IMR-90 (cell line): ENCODE results near the gene PELI1. TPM values are rescaled to one million over a fixed set of nuclear protein-coding genes. Genes with fewer than 3 reads are reported as not detected.

ENCODE experiments used
- ATAC-seq: fragments of 200-7000 bp; cut with Tn5 transposase; 2 replicates; pipeline ENCODE4 v1.9.1; 2020; ENCODE audit warnings: low read depth, mild to moderate bottlenecking, moderate library complexity
- BruUV-seq: library from RNA; stranded (reverse); fragments of 400-500 nt; replicated peaks from 2 replicates; lab custom pipeline; 2021; lab: Mats Ljungman, UMichigan
- CTCF ChIA-PET: fragments of 300-600 bp; formaldehyde crosslinking; extraction: SDS; loops from one replicate; lab custom pipeline; 2021; ENCODE audit warnings: antibody characterized with exemption; lab: Yijun Ruan, JAX
- POLR2A ChIA-PET: fragments of 300-600 bp; sonication (Branson Sonifier 250); formaldehyde crosslinking; loops from one replicate; lab custom pipeline; 2022; ENCODE audit warnings: antibody characterized with exemption; ENCODE audit not compliant: unreplicated experiment; lab: Charles Lee
- DNase-seq: peaks from one replicate; pipeline ENCODE4 v3.0.0; 2013
- H2AFZ ChIP-seq: replicated peaks from 2 replicates; pipeline ENCODE3; 2013; ENCODE audit warnings: low read length, mild to moderate bottlenecking; ENCODE audit not compliant: poor library complexity
- H2AK5ac ChIP-seq: 2 replicates; pipeline ENCODE4 v1.6.1; 2013; ENCODE audit warnings: low read depth, low read length, inconsistent platforms
- H2AK9ac ChIP-seq: replicated peaks from 2 replicates; pipeline ENCODE3; 2013; ENCODE audit warnings: mild to moderate bottlenecking, low read depth, low read length, moderate library complexity; ENCODE audit not compliant: poor library complexity
- H2BK120ac ChIP-seq: 2 replicates; pipeline ENCODE4 v1.6.1; 2013; ENCODE audit warnings: low read depth, low read length, inconsistent platforms
- H2BK15ac ChIP-seq: 3 replicates; pipeline ENCODE4 v1.6.1; 2013; ENCODE audit warnings: low read depth, low read length, inconsistent platforms
- H2BK20ac ChIP-seq: 2 replicates; pipeline ENCODE4 v1.6.1; 2013; ENCODE audit warnings: low read depth, mild to moderate bottlenecking, inconsistent platforms, low read length, moderate library complexity
- H2BK5ac ChIP-seq: 2 replicates; pipeline ENCODE4 v1.6.1; 2013; ENCODE audit warnings: mild to moderate bottlenecking, low read depth, low read length, inconsistent platforms; ENCODE audit not compliant: poor library complexity, severe bottlenecking
- H3K14ac ChIP-seq: replicated peaks from 2 replicates; pipeline ENCODE4 v1.6.1; 2013; ENCODE audit warnings: low read depth, low read length, inconsistent platforms
- H3K18ac ChIP-seq: 2 replicates; pipeline ENCODE4 v1.6.1; 2013; ENCODE audit warnings: low read depth, low read length, control low read depth
- H3K23ac ChIP-seq: 2 replicates; pipeline ENCODE4 v1.6.1; 2013; ENCODE audit warnings: low read depth, low read length, inconsistent platforms
- H3K27ac ChIP-seq: 2 replicates; pipeline ENCODE4 v1.5.1; 2013; ENCODE audit warnings: mild to moderate bottlenecking, control low read depth, low read length; ENCODE audit not compliant: insufficient read depth
- H3K27me3 ChIP-seq: 2 replicates; pipeline ENCODE4 v1.6.1; 2013; ENCODE audit warnings: low read length; ENCODE audit not compliant: control insufficient read depth, insufficient read depth
- H3K36me3 ChIP-seq: 2 replicates; pipeline ENCODE4 v1.6.1; 2013; ENCODE audit warnings: low read length, mixed read lengths; ENCODE audit not compliant: control insufficient read depth, insufficient read depth
- H3K4ac ChIP-seq: 2 replicates; pipeline ENCODE4 v1.6.1; 2013; ENCODE audit warnings: low read depth, low read length, inconsistent platforms
- H3K4me1 ChIP-seq: 2 replicates; pipeline ENCODE4 v1.6.1; 2013; ENCODE audit warnings: low read length, mixed read lengths; ENCODE audit not compliant: control insufficient read depth, insufficient read depth
- H3K4me2 ChIP-seq: 2 replicates; pipeline ENCODE4 v1.6.1; 2013; ENCODE audit warnings: low read depth, mild to moderate bottlenecking, control low read depth, low read length, moderate library complexity
- H3K4me3 ChIP-seq: 2 replicates; pipeline ENCODE4 v1.5.1; 2013; ENCODE audit warnings: low read depth, mild to moderate bottlenecking, control low read depth, low read length, moderate library complexity; ENCODE audit not compliant: insufficient read depth
- H3K56ac ChIP-seq: 2 replicates; pipeline ENCODE4 v1.6.1; 2013; ENCODE audit warnings: low read length, inconsistent platforms; ENCODE audit not compliant: insufficient read depth; ENCODE audit errors: extremely low read depth
- H3K79me1 ChIP-seq, 2 experiments: 2 replicates each; pipeline ENCODE4 v1.6.1; 2013; ENCODE audit warnings: low read length in 2 of 2, inconsistent platforms in 1 of 2, low read depth in 1 of 2
- H3K9ac ChIP-seq: 2 replicates; pipeline ENCODE4 v1.6.1; 2013; ENCODE audit warnings: low read depth, low read length, control low read depth
- H3K9me1 ChIP-seq: 2 replicates; pipeline ENCODE4 v1.6.1; 2013; ENCODE audit warnings: low read length, inconsistent platforms; ENCODE audit not compliant: insufficient read depth
- H3K9me3 ChIP-seq: 2 replicates; pipeline ENCODE4 v1.6.1; 2013; ENCODE audit warnings: low read length; ENCODE audit not compliant: control insufficient read depth, insufficient read depth
- H4K20me1 ChIP-seq: 2 replicates; pipeline ENCODE4 v1.6.1; 2013; ENCODE audit warnings: low read length, inconsistent platforms; ENCODE audit not compliant: insufficient read depth
- H4K5ac ChIP-seq: 2 replicates; pipeline ENCODE4 v1.6.1; 2013; ENCODE audit warnings: mild to moderate bottlenecking, low read depth, low read length, control low read depth
- H4K8ac ChIP-seq, 2 experiments: 2 replicates each; pipeline ENCODE4 v1.6.1; 2013; ENCODE audit warnings: low read depth in 2 of 2, low read length in 2 of 2, control low read depth in 1 of 2, inconsistent platforms in 1 of 2
- H4K91ac ChIP-seq: 2 replicates; pipeline ENCODE4 v1.6.1; 2013; ENCODE audit warnings: low read depth, low read length, inconsistent platforms; ENCODE audit not compliant: insufficient read depth
- NFE2L2 ChIP-seq: fragments of 150-350 bp; IDR thresholded peaks from 2 replicates; pipeline ENCODE4 v1.6.1; 2016; ENCODE audit warnings: low read depth, mild to moderate bottlenecking, low read length
- WGBS, 2 experiments: methylation state at CpG; one replicate each; pipeline versions ENCODE4 v1.1.5 to v1.1.7; 2013; ENCODE audit warnings: missing lambda C conversion rate in 2 of 2; ENCODE audit not compliant: insufficient read length in 1 of 2; ENCODE audit errors: extremely low coverage in 2 of 2; 5-methylcytosine and 5-hydroxymethylcytosine counted together
- dilution Hi-C: fragments of 300-500 bp; cut with HindIII; formaldehyde crosslinking; loops from one replicate; pipeline ENCODE4 v1.14.3; 2018; ENCODE audit warnings: low sequenced_read_pairs; ENCODE audit not compliant: unreplicated experiment
- in situ Hi-C: fragments of 300-500 bp; cut with MboI; formaldehyde crosslinking; loops from 3 replicates; pipeline ENCODE4 v1.14.3; 2019; ENCODE audit warnings: low sequenced_read_pairs, inconsistent platforms, mixed read lengths
- intact Hi-C: fragments of 100-400 bp; cut with micrococcal nuclease; formaldehyde crosslinking; loops from 2 replicates; pipeline ENCODE4 v1.10.0; 2022
- polyA plus RNA-seq, 3 experiments: library from polyadenylated mRNA; depleted of rRNA; stranded (reverse); fragments of >200 nt; gene quantifications; 2 replicates each; pipeline ENCODE4 v1.2.3, GENCODE V29; 2012; ENCODE audit warnings: low replicate concordance in 1 of 3
- total RNA-seq: library from RNA; depleted of rRNA; stranded (reverse); fragments of >200 nt; gene quantifications from 2 replicates; pipeline ENCODE4 v1.2.3, GENCODE V29; 2012

Gene PELI1
- total and polyA plus RNA-seq, 2 of the 4 experiments (the other 2 are of a cell fraction) = 2.2 to 2.5 TPM

- Histone ChIP-seq H3K14ac (no peak overlapping the region), H2AK9ac (no peak overlapping the region), H3K4me2 (no peak overlapping the region), H3K4me1 (no peaks in the 10 kb centered on the region), H4K8ac (no peak overlapping the region), H2BK20ac (no peak overlapping the region), H2BK15ac (no peak overlapping the region), H2BK5ac (no peak overlapping the region), H3K36me3 (no peaks in the 10 kb centered on the region), H2BK120ac (no peak overlapping the region), H2AFZ (no peak overlapping the region), H3K27me3 (peaks cover 5% of the 10 kb centered on the region), H3K9ac (no peak overlapping the region), H3K27ac (no peak overlapping the region), H3K23ac (no peak overlapping the region), H4K20me1 (no peaks in the 10 kb centered on the region), H3K18ac (no peak overlapping the region), H3K9me1 (no peaks in the 10 kb centered on the region), H4K5ac (no peak overlapping the region), H3K79me1 (no peaks in the 10 kb centered on the region), H3K4me3 (no peak overlapping the region), H3K56ac (no peak overlapping the region), H4K91ac (no peak overlapping the region), H3K4ac (no peak overlapping the region), H3K9me3 (no peaks in the 10 kb centered on the region), H2AK5ac (no peak overlapping the region)
- dilution Hi-C loops = no loop called here
- ChIA-PET POLR2A (no interaction called here), CTCF (no interaction called here)
- ATAC-seq = no peak
- no peak for DNase-seq
- no CpG with 5 or more reads among the region's 1 CpG for WGBS, 2 experiments
- in situ Hi-C loops = no loop called here
- TF ChIP-seq NFE2L2 = no peak
- no TSS peak for BruUV-seq
- intact Hi-C loops = no loop called here
These were observed 18.3 kb upstream of the PELI1 start for GRCh38 chr2:64162516-64162915.
